ENCODE measurements around the gene BMPR1B.

GRCh38 chr4:94957030-94957429, 199.3 kb downstream of the BMPR1B start:
- TF ChIP-seq CTCF (IDR thresholded peaks at IDR 0.05): no peak
- TF ChIP-seq POLR2A (IDR thresholded peaks at IDR 0.05): no peak

Data from lower leg skin (tissue), 3 donors.